Immature natural killer cell (primary cell): ENCODE data around the gene SPIRE2. TPM values are rescaled to one million over a fixed set of nuclear protein-coding genes. Genes with fewer than 3 reads are reported as not detected.
A peak's percentile ranks its signal among the peaks of the same experiment; 100 is the strongest.

ENCODE experiments used
- DNase-seq, 3 donors: peaks; one replicate each; pipeline ENCODE4 v3.0.0; 2022; ENCODE audit warnings: mixed read lengths in 1 of 3
- H3K27ac Mint-ChIP-seq, 6 donors: one replicate each; pipeline ENCODE4 v1.8.0; 2020; ENCODE audit warnings: mixed read lengths in 6 of 6, mild to moderate bottlenecking in 5 of 6, inconsistent platforms in 4 of 6, moderate library complexity in 3 of 6
- H3K27me3 Mint-ChIP-seq, 3 donors: one replicate each; pipeline ENCODE4 v1.8.0; 2020 to 2021; ENCODE audit warnings: low read depth in 3 of 3, mild to moderate bottlenecking in 3 of 3, mixed read lengths in 3 of 3, moderate library complexity in 3 of 3, inconsistent platforms in 1 of 3
- H3K36me3 Mint-ChIP-seq, 3 donors: one replicate each; pipeline ENCODE4 v1.8.0; 2020; ENCODE audit warnings: mixed read lengths in 3 of 3, inconsistent platforms in 2 of 3, mild to moderate bottlenecking in 2 of 3
- H3K4me1 Mint-ChIP-seq, 2 donors: one replicate each; pipeline ENCODE4 v1.8.0; 2020; ENCODE audit warnings: inconsistent platforms in 2 of 2, mild to moderate bottlenecking in 2 of 2, mixed read lengths in 2 of 2, moderate library complexity in 1 of 2
- H3K4me3 Mint-ChIP-seq, 5 donors: one replicate each; pipeline ENCODE4 v1.8.0; 2020; ENCODE audit warnings: mild to moderate bottlenecking in 5 of 5, mixed read lengths in 5 of 5, inconsistent platforms in 3 of 5, moderate library complexity in 3 of 5
- H3K9me3 Mint-ChIP-seq, 6 donors: one replicate each; pipeline ENCODE4 v1.8.0; 2020; ENCODE audit warnings: mild to moderate bottlenecking in 6 of 6, mixed read lengths in 6 of 6, inconsistent platforms in 4 of 6, moderate library complexity in 3 of 6
- polyA plus RNA-seq, 3 donors: library from polyadenylated mRNA; unstranded; fragments of 300-500 nt; fragmentation: Illumina TruSeq; gene quantifications; one replicate each; pipeline ENCODE4 v1.2.3, GENCODE V29; 2021

The SPIRE2 gene
- polyA plus RNA-seq, 3 donors from 2014 or later: 1.0 to 1.3 (median 1.3) TPM

DNA sequence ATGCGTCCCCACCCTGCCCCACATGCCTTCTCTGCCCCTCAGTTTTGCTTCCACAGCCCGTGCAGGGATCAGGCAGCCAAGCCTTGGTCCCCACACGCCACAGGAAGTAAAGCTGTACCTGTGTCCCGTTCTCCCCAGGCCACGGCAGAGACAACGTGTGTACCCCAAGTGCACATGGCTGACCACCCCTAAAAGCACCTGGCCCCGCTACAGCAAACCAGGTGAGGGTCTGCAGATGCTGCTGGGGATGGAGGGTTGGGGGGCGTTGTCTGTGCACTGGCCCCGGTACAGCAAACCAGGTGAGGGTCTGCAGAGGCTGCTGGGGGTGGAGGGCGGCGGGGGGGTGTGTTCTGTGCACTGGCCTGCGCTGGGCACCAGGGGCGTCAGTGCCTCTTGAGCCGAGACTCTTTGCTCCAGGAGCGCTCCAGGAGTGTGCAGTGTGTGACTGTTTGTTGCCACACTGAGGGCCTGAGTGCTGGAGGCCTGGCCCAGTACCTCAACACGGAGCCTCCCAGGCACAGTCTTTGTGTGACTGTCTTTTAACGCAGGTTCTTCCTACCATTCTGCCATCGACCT, 63.9 kb downstream of the SPIRE2 start:
- Mint-ChIP-seq H3K4me3 (no peak overlapping the region), H3K27me3 (peaks cover 2 to 11% (median 10%) of the 10 kb centered on the region in 3 donors), H3K9me3 (no peaks in the 10 kb centered on the region), H3K4me1 (peaks cover 8 to 20% of the 10 kb centered on the region in 2 donors), H3K27ac (no peak overlapping the region), H3K36me3 (peaks cover 4 to 26% (median 10%) of the 10 kb centered on the region in 3 donors)
- DNase-seq: no peak

DNA sequence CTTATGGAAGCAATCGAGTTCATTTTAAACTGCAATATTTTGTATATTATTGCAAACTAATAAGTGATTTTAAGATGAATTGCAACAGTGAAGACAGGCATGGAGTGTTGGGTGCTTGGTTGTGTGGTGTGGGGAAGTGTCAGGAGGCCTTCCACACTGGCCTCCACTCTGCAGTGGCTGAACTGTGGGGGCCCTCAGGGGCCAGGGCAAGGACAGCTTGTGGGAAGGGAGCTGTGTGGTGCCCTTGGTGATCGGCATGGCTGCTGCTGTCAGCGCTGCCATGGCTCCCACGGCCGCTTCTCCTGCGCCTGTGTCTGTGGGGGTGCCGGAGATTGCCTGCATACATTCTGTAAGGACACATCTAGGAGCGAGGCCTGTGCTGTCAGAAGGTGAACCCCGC, 64.4 kb downstream of the SPIRE2 start:
- DNase-seq: no peak
- H3K9me3 Mint-ChIP-seq: no peaks in the 10 kb centered on the region
- H3K4me3 Mint-ChIP-seq: no peak overlapping the region
- peaks cover 4 to 26% (median 5%) of the 10 kb centered on the region in 3 donors for H3K36me3 Mint-ChIP-seq
- H3K27me3 Mint-ChIP-seq: peaks cover 2 to 12% (median 10%) of the 10 kb centered on the region in 3 donors
- H3K4me1 Mint-ChIP-seq: peaks cover 9 to 20% of the 10 kb centered on the region in 2 donors
- H3K27ac Mint-ChIP-seq: no peak overlapping the region

DNA sequence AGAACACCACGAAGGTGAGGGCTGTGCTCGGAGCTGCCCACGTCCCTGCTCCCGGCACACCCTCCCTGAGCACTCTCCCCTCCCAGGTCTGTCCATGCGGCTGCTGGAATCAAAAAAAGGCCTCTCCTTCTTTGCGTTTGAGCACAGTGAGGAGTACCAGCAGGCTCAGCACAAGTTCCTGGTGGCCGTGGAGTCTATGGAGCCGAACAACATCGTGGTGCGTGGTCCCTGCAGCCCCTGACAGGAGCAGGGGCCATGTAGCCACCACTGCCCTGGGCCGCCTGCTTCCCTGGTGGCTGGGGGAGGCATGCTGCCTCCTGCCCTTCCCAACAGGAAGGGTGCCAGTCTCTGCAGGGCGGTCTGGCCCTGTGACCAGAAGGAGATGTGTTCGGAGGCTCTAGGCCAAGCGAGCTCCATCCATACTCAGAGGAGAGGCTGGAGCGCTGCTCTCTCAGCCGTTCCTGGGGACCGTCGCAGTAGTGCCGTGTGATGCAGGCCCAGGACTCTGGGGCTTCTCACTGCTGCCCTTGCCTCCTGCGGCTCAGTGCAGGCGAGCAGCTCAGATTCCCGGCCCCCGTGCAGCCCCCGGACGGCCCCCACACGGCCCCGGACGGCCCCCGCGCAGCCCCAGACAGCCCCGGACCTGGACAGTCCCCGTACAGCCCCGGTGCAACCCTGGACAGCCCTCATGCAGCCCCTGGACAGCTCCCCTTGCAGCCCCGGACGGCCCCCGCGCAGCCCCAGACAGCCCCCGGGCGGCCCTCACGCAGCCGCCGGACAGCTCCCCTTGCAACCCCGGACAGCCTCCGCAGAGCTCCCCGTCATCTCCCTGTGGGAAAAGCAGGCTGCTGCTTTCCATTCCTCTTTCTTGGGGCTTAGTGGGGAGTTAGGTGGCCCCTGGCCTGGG, 65.6 kb downstream of the SPIRE2 start:
- DNase-seq: no peak
- Mint-ChIP-seq H3K4me3 (no peak overlapping the region), H3K4me1 (peaks cover 13 to 20% of the 10 kb centered on the region in 2 donors), H3K27ac (no peak overlapping the region), H3K9me3 (no peaks in the 10 kb centered on the region), H3K36me3 (peaks cover 4 to 26% (median 6%) of the 10 kb centered on the region in 3 donors), H3K27me3 (peaks cover 2 to 16% (median 15%) of the 10 kb centered on the region in 3 donors)

DNA sequence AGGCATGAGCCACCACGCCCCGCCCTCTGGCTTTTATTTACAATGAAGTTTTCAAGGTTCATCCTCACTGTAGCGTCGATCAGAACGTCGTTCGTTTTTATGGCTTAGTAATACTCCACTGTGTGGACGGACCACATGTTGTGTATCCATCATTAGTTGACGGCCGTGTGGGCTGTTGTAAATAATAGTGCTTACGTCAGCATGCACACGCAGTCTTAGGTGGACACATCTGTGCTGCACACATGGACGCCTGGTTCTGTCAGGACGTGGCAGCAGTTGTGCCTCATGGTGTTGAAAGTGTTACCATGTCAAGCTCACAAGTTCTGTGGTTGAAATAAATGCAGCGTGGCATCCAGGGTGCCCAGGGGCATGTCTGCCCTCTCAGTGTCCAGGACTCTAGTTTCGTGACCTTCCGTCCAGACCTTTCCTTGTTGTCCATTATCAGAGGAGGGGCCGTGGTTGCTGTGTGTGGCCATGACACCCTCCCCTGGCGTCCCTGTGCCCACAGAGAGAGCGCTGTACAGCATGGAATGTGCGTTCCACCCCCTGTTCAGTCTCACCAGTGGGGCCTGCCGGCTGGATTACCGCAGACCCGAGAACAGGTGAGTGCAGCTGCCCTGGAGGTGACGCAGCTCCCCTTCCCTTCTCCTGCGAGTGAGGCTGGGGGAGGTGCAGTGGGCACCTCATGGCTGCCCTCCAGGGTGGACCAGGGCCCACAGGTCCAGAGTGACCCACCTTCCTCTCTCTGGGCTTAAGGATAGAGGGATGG, 67.4 kb downstream of the SPIRE2 start:
- no peak overlapping the region for H3K4me3 Mint-ChIP-seq
- peaks cover 4 to 37% (median 6%) of the 10 kb centered on the region in 3 donors for H3K36me3 Mint-ChIP-seq
- DNase-seq: no peak
- no peak overlapping the region for H3K27ac Mint-ChIP-seq
- peaks cover 2 to 15% (median 12%) of the 10 kb centered on the region in 3 donors for H3K27me3 Mint-ChIP-seq
- no peaks in the 10 kb centered on the region for H3K9me3 Mint-ChIP-seq
- H3K4me1 Mint-ChIP-seq: peaks cover 8 to 12% of the 10 kb centered on the region in 2 donors

DNA sequence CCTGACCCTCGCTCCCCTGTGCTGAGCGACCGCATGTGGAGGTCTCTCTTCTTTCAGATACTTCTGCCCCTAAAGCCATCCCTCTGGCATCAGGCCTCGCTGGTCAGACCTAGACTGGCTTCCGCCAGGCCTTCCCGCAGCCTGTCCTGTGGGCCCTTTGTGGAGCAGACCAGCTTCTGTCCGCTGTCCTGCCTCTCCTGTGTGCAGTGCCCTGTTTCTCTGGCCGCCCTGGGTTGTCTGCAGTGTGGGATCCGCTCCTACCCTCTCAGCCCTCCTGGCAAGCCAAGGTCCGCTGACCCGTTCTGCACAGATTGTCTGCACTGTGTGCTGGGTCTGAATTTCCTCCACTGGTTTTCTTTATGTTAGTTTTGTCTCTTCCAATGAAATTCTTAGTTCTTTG, 68.9 kb downstream of the SPIRE2 start:
- H3K9me3 Mint-ChIP-seq: no peaks in the 10 kb centered on the region
- H3K4me1 Mint-ChIP-seq: peaks cover 0 to 6% of the 10 kb centered on the region in 2 donors
- H3K27me3 Mint-ChIP-seq: peaks cover 0 to 11% (median 9%) of the 10 kb centered on the region in 3 donors
- peaks cover 4 to 31% (median 6%) of the 10 kb centered on the region in 3 donors for H3K36me3 Mint-ChIP-seq
- H3K4me3 Mint-ChIP-seq: no peak overlapping the region
- DNase-seq: no peak
- H3K27ac Mint-ChIP-seq: no peak overlapping the region

DNA sequence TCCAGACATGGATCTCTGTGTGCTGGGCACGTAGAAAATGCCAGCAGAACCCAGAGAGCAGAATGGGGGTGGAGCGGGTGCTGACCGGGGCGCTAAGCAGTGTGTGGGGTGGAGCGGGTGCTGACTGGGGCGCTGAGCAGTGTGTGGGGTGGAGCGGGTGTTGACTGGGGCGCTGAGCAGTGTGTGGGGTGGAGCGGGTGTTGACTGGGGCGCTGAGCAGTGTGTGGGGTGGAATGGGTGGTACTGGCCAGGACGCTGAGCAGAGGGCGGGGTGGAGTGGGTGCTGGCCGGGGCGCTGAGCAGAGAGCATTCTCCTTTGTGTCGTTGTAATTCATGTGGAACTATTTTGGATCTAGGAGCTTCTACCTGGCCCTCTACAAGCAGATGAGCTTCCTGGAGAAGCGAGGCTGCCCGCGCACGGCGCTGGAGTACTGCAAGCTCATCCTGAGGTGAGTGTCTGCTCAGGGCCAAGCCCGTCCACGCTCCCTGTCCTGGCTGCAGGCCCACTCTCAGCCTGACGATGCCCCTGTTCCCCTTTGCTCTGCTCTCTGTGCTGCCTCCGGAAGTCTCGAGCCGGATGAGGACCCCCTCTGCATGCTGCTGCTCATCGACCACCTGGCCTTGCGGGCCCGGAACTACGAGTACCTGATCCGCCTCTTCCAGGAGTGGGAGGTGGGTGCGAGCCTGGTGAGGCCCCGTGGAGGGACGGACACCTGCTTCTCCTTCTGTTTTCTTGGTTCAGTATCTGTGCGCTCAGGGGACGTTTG, 70.1 kb downstream of the SPIRE2 start:
- DNase-seq: peak in 2 of 3 donors; percentile 33 to 51
- Mint-ChIP-seq H3K36me3 (peaks cover 4 to 31% (median 6%) of the 10 kb centered on the region in 3 donors), H3K4me1 (peaks cover 0 to 6% of the 10 kb centered on the region in 2 donors), H3K27ac (peak overlapping the region; percentile 22 to 81 (median 52)), H3K9me3 (no peaks in the 10 kb centered on the region), H3K27me3 (peaks cover 0 to 11% (median 7%) of the 10 kb centered on the region in 3 donors), H3K4me3 (peak overlapping the region; percentile 33 to 72 (median 57))

DNA sequence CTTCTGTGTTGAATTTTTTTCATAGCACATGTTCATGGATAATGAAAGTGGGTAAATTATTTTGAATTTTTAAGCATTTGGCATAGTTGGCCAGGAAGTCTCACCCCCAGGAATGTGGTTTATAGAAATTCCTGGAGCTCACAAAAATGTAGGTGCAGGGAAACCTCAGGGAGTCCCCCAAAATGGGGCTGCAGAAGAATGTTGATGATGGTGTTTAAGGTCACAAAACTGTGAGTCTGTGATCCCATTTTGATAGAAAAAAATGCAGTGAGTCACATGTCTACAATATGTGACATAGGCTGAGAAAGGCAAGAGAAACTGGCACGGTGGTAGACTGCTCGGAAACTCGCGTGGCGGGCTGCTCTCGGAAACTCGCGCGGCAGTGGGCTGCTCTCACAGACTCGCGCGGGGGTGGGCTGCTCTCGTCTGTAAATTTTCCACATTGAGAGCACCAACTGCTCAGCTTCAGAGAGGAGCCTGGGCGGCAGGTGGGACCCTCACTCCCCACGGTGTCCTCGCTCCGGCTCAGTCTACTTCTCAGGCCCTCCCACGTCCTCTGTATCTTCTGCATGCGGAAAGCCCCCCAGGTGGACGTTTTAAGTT, 71.7 kb downstream of the SPIRE2 start:
- H3K27me3 Mint-ChIP-seq: peaks cover 0 to 11% (median 5%) of the 10 kb centered on the region in 3 donors
- no peak for DNase-seq
- H3K27ac Mint-ChIP-seq: peak overlapping the region in 1 of 6 donors; percentile 50
- peak overlapping the region in 1 of 5 donors; percentile 74 for H3K4me3 Mint-ChIP-seq
- peaks cover 0 to 5% of the 10 kb centered on the region in 2 donors for H3K4me1 Mint-ChIP-seq
- H3K9me3 Mint-ChIP-seq: no peaks in the 10 kb centered on the region
- peaks cover 4 to 31% (median 6%) of the 10 kb centered on the region in 3 donors for H3K36me3 Mint-ChIP-seq

DNA sequence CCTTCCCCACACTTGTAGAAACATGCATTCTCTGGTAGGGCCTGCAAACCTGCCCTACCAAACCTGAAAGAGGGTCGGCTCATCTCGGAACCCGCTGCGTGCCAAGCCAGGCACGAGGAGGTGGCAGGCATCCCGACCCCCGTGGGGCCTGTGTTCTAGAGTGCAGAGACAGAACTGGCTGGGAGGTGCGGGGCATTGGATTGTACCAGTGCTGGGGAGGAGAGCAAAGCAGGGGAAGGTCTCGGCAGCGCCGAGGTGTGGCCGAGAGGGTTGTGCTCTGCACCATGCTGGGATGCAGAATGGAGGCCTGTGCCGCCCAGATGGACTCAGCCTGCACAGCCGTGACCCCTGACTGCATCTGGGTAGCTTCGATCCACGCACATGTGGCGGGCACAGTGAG, 72.6 kb downstream of the SPIRE2 start:
- H3K36me3 Mint-ChIP-seq: peaks cover 0 to 30% (median 6%) of the 10 kb centered on the region in 3 donors
- H3K27me3 Mint-ChIP-seq: peaks cover 0 to 8% (median 7%) of the 10 kb centered on the region in 3 donors
- no peaks in the 10 kb centered on the region for H3K9me3 Mint-ChIP-seq
- peaks cover 0 to 5% of the 10 kb centered on the region in 2 donors for H3K4me1 Mint-ChIP-seq
- DNase-seq: no peak
- no peak overlapping the region for H3K27ac Mint-ChIP-seq
- peak overlapping the region in 1 of 5 donors; percentile 74 for H3K4me3 Mint-ChIP-seq

DNA sequence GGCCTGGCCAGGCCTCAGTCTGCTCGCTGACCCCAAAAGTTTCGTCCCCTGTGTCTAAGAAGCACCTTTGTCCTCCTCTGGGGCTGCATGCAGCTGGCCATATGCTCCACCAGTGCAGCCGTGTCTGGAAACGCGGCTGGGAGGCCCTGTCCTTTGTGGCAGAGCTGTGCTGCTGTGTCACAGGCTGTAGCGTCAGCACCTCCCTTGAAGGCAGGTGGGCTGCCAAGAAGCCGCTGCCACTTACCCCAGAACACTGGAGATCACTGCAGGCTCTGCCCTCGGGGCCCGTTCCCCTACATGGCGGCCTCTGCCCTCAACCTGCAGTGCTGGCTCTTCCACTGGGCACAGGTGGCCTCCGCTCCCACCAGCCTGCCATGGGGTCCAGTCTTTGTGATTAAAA, 74.7 kb downstream of the SPIRE2 start:
- H3K27ac Mint-ChIP-seq: no peak overlapping the region
- peaks cover 10 to 13% of the 10 kb centered on the region in 2 donors for H3K4me1 Mint-ChIP-seq
- H3K9me3 Mint-ChIP-seq: no peaks in the 10 kb centered on the region
- H3K27me3 Mint-ChIP-seq: peaks cover 0 to 9% (median 9%) of the 10 kb centered on the region in 3 donors
- no peak for DNase-seq
- peaks cover 0 to 29% (median 6%) of the 10 kb centered on the region in 3 donors for H3K36me3 Mint-ChIP-seq
- H3K4me3 Mint-ChIP-seq: no peak overlapping the region

DNA sequence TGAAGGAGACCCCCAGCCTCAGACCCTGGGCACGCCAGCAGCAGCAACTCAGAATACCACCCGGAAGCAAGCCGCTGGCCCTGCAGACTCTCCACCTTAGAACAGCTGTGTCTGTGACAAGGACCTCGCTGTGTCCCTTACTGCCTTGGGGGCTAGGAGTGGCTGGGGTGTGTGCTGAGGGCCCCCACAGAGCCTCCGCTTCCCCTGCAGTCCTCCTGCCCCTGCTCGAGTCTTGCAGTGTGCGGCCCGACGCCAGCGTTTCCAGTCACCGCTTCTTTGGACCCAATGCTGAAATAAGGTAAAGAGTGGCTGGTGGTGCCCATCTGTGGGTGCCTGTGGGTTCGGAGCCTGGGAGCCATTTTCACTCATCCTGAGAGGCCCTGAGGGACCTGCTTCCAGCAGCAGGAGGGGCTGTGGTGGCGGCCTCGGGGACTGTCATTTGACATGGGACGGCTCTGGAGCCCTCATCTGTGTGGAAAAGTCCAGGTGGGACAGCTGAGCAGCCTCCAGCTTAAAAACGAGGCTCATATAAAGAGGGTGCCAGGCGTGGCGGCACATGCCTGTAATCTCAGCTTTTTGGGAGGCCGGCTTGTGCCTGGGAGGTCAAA, 75.7 kb downstream of the SPIRE2 start:
- Mint-ChIP-seq H3K4me3 (peak overlapping the region in 1 of 5 donors; percentile 18), H3K36me3 (peaks cover 0 to 24% (median 3%) of the 10 kb centered on the region in 3 donors), H3K4me1 (peaks cover 9 to 10% of the 10 kb centered on the region in 2 donors), H3K9me3 (no peaks in the 10 kb centered on the region), H3K27me3 (peaks cover 0 to 4% (median 4%) of the 10 kb centered on the region in 3 donors), H3K27ac (no peak overlapping the region)
- no peak for DNase-seq

DNA sequence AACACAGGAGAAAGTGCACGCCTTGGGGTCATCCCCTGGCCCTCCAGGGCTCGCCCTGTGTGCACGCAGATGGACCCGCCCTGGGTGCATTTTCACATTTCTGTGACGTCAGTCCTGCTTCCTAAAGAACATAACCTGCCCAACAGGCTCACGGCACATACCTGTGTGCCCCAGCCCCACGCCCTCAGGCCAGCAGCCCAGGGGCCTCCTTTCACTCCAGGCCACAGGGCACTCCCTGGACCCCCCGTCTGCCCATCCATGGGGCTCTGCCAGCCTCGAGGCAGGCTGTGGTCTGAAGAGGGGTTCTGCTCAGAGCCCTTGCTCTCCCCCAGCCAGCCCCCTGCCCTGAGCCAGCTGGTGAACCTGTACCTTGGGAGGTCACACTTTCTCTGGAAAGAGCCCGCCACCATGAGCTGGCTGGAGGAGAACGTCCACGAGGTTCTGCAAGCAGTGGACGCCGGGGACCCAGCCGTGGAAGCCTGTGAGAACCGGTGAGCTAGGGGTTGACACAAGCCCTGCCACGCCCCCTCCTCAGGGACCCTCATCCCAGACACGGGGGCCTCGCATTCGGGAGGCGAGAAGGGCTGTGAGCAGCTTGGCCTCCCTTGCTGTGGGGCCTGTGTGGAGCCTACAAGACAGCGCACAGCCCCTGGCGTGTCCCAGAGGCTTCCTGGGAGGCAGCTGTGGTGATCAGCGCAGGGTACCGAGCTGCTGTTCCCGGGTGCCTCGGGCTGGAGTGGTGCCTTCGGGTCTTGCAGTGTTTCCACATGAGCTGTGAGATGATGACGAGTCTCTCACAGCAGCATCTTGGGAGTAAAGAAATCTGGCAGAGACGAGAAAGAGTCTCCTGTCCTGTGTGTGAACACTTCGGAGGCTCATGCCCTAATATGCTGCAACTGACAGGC, 76.6 kb downstream of the SPIRE2 start:
- Mint-ChIP-seq H3K4me1 (peaks cover 10 to 11% of the 10 kb centered on the region in 2 donors), H3K27ac (no peak overlapping the region), H3K27me3 (peaks cover 0 to 6% (median 4%) of the 10 kb centered on the region in 3 donors)

More for the DNA sequence above, 76.6 kb downstream of the SPIRE2 start:
- no peak for DNase-seq
- H3K36me3 Mint-ChIP-seq: peaks cover 0 to 18% (median 0%) of the 10 kb centered on the region in 3 donors
- H3K4me3 Mint-ChIP-seq: no peak overlapping the region
- no peaks in the 10 kb centered on the region for H3K9me3 Mint-ChIP-seq
